HG03159 (cell line): Measurements from ENCODE around the gene MADCAM1.

ENCODE experiments used
- ATAC-seq: cut with Tn5 transposase; IDR thresholded peaks from one replicate; pipeline ENCODE4 v1.9.1; 2021; ENCODE audit warnings: mild to moderate bottlenecking, moderate library complexity; ENCODE audit not compliant: unreplicated experiment

The MADCAM1 gene

DNA sequence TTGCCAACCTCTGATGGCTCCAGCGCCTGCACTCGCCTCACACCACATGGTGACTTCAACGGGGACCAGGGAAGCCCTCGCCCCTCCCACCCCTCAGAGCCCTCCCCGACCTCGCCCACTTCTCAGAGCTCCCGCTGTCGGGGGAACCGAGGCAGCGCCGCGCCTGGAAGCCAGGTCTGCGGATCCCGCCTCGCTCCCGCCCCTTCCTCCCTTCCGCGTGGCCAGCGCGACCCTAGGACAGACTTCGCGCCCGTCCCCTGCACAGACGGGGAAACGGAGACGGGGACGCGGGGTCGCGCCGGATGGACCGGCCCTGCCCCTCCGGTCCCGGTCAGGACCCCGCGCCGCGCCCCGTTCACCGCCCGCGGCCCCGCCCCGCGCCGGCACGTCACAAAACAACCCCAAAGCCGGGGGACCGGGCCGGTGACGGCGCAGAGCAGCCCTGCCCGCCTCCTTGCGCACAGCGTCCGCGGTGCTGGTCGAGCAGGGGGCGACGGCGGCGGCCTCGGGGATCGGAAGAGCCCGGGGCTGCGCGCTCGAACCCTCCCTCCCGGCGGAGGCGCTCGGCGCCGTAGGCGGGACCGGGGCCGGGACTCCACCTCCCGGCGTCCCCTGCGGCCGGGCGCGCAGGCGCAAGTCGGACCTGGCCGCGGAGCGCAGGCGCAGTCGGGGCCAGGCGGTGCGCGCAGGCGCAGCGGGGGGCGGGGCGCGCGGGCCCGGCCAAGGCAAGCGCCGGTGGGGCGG, 34.9 kb downstream of the MADCAM1 start:
- peak; percentile 67 for ATAC-seq

DNA sequence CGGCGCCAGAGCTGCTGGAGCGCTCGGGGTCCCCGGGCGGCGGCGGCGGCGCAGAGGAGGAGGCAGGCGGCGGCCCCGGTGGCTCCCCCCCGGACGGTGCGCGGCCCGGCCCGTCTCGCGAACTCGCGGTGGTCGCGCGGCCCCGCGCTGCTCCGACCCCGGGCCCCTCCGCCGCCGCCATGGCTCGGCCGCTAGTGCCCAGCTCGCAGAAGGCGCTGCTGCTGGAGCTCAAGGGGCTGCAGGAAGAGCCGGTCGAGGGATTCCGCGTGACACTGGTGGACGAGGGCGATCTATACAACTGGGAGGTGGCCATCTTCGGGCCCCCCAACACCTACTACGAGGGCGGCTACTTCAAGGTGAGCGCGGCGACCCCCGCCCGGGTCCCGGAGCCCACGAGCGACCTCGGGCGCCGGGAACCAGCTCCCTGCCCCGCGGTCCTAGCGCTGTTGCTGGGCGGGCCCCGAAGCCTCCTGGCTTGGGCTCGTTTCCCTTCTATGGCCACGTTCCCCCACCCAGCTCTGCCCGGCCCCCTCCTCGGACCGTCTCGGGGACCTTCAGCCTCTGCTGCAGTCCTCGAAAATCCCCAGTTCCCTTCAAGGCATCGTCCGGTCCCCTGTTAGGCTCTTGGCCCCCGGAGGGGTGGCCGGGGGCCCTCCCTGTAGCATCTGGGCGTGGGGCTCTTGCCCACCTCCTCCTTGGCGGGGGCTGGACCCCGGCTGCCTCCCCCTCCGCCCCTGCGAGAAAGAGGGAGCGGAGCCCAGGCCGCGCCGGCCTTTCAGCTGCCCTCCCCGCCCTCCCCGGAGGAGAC, 35.7 kb downstream of the MADCAM1 start, which contains the start of gene CDC34:
TSS of gene CDC34 (plus strand) at position 8 of the 808 bp plus-strand sequence. CDS start at position 180, 172 bp downstream.
- peak; percentile 11 for ATAC-seq

DNA sequence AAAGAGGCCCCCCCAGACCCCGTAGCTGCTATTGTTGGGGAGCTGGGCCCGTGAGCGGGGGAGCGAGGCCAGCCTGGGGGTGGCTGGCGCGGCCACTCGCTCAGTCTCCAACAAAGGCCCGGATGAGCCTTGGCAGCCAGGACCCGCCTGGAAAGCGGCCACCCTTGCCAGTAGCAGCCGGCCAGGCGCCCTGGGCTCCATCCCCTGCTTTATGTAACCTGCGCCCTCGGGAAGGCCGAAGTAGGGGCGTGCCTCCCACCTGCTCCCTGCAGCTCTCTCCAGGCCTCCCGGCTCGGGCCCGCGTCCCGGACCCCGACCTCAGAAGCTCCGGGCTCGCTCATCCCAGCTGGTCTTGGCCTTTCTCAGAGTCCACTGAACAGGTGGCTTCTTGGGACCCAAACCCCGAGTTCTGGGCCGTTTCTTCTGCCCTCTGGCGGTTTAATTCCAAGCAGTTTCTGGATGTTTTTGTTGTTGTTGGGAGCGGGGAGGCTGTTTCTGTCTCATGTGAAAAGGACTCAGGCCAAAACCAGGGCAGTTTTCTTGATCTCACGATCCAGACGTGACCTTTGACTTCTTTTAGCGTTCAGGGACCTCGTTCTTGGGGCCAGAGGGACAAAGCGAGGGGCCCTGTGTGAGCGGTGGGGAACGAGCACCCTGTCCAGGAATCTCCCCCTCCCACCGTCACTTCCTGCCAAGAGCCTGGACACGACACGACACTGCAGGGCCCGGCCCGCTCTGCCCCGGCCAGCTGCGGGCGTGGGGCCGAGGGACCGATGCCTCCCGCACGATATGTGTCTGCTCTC, 36.5 kb downstream of the MADCAM1 start:
- ATAC-seq, result peak; percentile 8

DNA sequence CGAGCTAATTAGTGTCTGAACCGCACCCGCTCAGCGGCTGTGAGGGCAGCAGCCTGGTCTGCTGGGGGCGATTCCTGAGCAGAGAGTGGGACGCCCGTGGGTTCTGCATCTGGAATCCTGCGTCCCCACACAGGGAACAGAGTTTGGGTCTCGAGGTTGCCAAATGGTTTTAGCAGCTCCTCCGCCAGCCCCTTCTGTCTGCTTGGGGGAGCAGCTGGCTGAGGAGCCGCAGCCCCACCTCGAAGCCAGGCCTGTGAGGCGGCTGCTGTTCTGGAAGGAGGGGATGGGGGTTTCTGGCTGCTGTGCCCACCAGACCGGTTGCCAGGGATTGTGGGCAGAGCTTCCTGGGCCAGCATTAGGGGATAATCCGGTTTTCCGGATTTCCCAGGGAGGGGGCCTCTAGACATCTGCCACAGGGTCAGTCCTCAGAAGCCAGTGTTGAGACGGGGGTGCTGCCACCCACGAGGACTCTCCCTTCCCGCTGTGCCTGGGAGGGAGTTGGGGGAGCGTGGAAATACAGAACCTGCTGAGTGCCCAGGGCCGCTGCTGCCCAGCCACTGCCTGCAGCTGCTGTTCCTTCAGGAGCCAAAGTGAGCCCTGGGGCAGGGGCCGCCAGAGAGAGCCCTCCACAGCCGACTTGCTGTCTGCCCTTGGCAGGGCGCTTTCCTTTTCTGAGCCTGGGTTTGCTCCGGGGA, 37.2 kb downstream of the MADCAM1 start:
- no peak for ATAC-seq

DNA sequence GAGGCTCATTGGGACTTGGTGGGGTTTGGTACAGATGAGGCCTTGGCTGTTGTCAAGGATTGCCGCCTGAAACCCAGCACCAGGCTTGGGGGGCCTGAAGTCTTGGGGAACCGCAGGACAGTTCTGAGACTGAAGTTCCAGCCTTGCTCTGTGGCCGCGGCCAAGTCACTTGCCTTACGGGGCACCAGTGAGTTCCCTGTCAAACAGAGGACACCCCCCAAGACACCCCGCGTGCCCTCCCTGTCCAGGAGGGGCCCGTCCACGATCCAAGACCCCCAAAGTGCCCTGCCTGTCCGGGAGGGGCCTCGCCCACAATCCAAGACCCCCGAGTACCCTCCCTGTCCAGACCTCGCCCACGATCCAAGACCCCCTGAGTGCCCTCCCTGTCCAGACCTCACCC, 37.8 kb downstream of the MADCAM1 start:
- ATAC-seq, result no peak

DNA sequence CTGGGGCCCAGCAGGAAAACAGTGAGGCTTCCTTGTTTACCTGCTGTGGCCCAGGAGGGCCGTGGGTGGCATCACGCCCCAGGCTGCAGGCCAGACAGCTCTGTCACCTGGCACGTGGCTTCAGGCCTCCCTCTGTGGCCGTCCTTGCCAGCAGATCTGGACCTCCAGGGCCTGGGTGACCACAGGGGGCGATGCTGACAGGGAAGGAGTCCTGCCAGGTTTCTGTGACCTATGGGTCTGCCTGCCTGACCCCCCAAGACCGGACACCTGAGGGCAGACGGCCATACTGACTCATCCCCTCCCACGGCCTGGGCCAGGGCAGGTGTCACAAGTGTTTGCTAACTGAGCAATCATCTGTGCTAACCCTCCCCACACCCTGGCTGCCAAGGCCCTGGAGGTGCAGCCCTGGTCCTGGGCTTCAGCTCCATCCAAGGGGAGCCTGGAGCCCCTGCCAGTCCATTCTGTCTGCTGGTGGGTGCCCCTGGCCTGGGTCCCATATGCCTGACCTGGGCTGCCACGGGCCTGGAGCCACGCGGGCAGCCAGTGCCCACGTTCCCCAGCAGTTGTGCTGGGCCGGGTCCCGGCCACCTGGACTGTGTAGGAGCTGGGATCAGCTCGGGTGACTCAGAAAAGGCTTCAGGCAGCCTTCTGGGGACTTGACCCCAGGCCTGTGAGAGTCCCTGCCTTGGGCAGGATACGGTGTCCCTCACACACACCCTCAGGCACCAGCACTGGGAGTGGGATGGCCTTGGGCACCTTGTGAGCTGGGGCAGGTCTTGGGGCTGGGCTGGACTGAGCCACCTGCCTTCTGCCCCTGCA, 38.9 kb downstream of the MADCAM1 start:
- ATAC-seq, result no peak

DNA sequence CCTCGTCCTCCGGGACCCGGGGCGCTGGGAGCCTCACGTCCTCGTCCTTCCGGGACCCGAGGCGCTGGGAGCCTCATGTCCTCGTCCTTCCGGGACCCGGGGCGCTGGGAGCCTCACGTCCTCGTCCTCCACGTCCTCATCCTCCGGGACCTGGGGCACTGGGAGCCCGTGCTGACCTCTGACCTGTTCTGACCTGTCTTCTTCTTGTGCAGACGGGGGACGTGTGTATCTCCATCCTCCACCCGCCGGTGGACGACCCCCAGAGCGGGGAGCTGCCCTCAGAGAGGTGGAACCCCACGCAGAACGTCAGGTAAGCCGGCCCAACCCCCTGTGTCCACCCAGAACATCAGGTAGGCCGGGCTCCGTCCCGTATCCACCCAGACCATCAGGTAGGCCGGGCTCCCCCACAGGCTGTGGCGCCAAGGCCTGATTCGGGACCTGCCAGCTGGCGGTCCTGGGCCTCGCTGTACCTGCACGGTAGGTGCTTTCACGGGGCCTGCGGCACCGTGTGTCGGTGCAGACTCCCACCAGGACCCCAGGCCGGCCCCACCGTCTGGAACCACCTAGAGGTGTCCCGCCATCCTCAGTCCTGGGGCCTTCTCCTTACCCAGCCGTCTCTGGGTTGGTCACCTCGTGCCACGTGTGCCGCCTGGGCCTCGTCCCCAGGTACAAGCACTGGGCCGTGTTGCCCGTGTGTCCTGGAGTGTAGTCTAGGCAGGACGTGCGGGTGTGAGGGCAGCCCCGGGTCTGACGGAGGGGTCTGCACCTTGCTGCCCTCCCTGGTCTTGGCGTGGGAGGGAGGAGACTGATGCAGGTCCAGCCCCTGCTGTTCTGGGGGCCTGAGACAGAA, 40.0 kb downstream of the MADCAM1 start:
- no peak for ATAC-seq

DNA sequence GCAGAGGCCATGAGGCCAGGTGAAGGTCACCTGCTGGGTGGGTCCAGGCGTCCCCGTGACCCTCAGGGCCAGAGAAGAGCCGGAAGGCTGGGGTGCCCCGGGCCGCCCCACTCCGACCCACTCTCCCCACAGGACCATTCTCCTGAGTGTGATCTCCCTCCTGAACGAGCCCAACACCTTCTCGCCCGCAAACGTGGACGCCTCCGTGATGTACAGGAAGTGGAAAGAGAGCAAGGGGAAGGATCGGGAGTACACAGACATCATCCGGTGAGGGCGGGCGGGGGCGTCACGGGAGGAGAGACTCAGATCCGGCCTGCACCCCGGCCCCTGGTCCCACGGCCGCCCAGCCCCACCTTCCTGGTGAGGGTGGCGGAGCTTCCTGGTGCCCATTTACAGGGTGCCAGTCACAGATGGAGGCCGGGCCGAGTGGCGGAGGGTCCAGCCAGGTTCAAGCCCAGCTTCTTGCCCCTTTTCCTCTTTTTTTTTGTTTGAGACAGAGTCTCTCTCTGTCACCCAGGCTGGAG, 40.7 kb downstream of the MADCAM1 start:
- no peak for ATAC-seq

DNA sequence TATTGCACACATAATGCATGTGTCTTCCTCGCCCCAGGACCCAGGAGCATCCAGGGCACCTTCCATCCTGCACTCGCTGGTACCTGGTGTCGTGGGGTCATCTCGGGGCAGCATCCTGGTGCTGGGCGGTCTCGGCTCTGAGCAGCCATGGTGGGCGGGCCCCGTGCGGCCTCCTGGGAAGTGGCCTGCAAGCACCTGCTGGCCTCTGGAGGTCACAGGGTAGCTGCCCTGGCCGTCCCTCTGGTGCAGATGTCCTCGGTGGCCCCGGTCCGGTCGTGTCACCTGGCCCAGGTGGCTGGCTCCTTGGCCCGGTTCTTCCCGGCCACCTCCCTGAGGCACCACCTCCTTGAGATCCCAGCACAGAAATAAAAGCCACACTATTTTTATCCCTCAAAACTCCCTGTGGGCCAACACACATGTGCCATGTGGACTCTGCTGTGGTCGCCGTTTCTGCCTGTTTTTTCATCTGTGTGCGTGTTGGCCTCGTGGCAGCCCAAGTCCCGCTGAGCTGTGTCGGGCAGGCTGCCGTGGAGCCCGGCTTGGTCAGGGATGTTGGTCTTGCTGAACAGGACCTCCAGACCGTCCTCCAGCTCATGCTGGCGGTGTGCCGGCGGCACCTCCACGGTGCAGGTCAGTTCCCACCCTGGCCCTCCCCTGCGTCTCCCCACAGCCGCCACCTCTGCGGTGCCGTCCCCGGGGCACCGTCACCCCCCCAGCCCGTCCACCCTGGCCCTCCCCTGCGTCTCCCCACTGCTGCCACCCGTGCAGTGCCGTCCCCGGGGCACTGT, 42.5 kb downstream of the MADCAM1 start:
- no peak for ATAC-seq

DNA sequence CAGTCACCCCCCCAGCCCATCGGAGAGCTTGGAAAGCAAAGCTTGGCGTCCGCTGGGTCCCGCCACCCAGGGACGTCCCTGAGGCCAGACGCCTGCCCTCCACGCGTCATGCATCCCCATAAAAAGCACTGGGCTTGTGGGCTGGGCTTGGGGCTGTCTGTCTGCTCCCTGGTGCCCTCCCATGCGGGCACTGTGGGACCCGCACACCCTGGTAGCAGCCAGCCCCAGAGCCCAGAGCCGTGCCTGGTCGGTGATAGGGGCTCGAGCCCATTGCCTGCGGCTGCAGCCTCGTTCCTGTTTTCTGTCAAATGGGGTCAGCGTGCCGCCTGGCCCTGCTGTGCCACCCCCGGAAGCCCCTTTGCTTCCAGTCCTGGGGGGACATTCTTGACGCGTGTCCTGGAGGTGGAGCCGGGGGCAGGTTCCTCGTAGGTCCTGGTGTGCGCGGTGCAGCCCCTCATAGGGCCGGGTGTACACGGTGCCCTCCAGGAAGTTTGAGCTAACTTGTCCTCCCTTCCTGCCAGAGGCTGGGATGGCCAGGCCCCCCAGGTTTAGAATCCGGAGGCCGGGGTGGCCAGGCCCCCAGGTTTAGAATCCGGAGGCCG, 43.2 kb downstream of the MADCAM1 start:
- ATAC-seq, result no peak

DNA sequence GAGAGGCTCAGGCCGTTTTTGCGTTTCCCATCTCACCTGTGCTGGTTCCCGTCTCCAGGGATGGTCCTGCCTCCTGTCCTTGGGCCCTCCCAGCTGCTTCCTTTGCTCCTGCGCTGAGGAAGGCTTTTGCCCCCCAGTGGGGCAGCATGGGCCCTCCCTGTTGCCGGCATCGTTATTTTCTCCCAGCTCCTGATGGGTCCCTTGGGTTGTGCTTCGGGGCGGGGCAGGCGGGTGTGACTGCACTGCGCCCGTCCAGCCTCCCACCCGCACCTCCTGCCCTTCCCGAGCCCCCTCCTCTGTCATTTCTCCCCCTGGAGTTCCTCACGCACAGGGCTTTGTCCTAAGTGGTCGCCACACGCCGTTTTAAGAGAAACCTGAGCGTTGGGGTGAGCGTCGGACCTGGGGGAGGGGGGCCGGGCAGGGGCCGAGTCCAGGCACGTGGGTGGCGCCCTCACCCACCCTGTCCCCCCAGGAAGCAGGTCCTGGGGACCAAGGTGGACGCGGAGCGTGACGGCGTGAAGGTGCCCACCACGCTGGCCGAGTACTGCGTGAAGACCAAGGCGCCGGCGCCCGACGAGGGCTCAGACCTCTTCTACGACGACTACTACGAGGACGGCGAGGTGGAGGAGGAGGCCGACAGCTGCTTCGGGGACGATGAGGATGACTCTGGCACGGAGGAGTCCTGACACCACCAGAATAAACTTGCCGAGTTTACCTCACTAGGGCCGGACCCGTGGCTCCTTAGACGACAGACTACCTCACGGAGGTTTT, 44.8 kb downstream of the MADCAM1 start:
- ATAC-seq, result no peak

DNA sequence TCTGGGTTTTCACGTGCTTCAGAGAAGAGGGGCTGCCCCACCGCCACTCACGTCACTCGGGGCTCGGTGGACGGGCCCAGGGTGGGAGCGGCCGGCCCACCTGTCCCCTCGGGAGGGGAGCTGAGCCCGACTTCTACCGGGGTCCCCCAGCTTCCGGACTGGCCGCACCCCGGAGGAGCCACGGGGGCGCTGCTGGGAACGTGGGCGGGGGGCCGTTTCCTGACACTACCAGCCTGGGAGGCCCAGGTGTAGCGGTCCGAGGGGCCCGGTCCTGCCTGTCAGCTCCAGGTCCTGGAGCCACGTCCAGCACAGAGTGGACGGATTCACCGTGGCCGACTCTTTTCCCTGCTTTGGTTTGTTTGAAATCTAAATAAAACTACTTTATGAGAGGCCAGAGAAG, 45.4 kb downstream of the MADCAM1 start:
- ATAC-seq, result no peak

DNA sequence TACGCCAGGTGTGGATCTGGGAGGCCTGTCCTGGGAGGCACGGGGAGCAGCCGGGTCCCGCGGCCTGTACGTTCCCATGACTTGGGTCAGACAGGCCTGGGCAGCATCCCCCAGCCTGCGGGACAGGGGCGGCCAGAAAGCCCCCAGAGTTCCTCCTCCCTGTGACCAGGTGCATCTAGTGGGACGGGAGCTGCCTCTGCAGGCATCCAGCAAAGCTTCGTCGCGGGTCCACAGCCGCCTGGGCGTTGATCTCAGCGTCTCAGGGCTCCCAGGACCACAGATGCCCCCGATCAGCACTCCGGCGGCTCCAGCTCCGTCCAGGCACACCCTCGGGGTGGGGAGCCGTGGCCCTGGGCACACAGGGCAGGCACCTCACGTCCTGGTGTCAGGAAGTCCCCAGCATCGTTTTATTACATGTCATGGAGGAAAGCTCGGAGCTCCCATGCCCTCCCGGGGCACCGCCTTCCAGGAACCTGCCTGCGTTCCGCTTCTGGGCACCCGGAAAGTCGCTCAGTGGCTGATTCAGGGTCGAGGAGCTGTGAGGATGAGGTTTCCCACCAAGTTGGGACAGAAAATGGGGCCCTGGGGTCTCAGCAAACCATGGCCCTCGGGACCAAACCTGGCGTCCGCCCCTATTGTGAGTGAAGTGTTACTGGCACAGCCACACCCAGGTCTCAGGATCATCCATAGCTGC, 46.0 kb downstream of the MADCAM1 start:
- no peak for ATAC-seq

DNA sequence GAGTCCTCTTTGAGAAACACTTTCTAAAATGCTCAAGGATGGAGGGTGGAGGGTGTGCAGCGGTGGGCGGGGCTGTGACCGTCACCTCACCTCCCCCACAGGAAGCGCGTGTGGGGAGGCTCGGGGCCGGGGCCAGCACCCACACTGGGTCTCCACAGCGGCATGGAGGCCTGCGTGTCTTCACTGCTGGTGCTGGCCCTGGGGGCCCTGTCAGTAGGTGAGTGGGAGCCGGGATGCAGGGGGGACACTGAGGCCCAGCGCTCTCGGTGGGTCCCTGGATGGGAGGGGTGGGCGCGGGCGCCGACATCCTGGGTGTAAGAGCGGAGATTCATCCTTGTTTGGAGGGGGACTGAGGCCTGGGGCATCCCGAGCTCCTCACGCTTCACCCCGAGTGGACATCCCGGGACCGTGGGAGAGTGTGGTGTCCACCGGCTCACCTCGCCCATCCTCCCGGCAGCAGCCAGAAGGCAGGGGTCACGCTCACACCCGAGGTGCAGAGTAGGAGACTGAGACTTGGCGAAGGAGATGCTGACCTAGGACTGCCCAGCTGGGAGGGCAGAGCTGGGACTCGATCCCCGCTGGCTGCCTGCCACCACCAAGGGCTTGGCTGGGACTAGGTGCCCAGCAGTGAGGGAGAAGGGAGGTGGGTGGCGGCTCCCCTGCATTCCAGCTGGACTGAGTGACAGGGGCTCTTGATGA, 47.8 kb downstream of the MADCAM1 start, which contains the start of gene GZMM:
TSS of gene GZMM (plus strand) at position 144 of the 699 bp plus-strand sequence. CDS start at position 163, 19 bp downstream.
- no peak for ATAC-seq

DNA sequence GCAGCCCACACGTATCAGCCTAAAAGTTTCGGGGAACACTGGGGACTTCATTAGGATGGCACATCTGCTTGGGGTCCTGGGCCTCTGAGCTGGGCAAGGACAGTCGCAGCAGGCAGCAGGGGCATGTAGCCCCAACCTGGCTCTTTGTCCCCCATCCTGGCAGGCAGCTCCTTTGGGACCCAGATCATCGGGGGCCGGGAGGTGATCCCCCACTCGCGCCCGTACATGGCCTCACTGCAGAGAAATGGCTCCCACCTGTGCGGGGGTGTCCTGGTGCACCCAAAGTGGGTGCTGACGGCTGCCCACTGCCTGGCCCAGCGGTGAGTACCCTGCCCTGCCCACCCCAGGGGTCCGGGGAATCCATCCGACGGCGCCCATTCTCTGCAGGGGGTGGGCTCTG, 50.8 kb downstream of the MADCAM1 start:
- ATAC-seq, result no peak
